Suprapubic skin (tissue), 4 donors: Measurements from ENCODE around the gene MAP6.

Source experiments
- CTCF ChIP-seq, 2 donors: fragments of 200-600 bp in 1 of 2; fragments of 450-650 bp in 1 of 2; sonication (generic) in 1 of 2; IDR thresholded peaks; one replicate each; pipeline ENCODE4 v1.5.1; 2016 to 2019; ENCODE audit warnings: antibody characterized with exemption in 2 of 2, mild to moderate bottlenecking in 1 of 2, moderate library complexity in 1 of 2
- EP300 ChIP-seq: sonication (generic); formaldehyde crosslinking; IDR thresholded peaks from one replicate; pipeline ENCODE4 v1.6.1; 2017; ENCODE audit warnings: antibody characterized with exemption
- POLR2A ChIP-seq, 2 donors: fragments of 450-650 bp; IDR thresholded peaks; one replicate each; pipeline ENCODE4 v1.6.1; 2017; ENCODE audit warnings: antibody characterized with exemption in 2 of 2, mild to moderate bottlenecking in 2 of 2, moderate library complexity in 2 of 2
- POLR2AphosphoS5 ChIP-seq, 3 donors: sonication (generic); formaldehyde crosslinking; IDR thresholded peaks; one replicate each; pipeline ENCODE4 v1.6.1; 2017; ENCODE audit warnings: antibody characterized with exemption in 3 of 3

GRCh38 chr11:75542088-75542438 lies 126.8 kb downstream of the MAP6 start:
- TF ChIP-seq CTCF (IDR thresholded peaks at IDR 0.05) (no peak), POLR2AphosphoS5 (IDR thresholded peaks at IDR 0.05) (no peak), EP300 (no peak), POLR2A (IDR thresholded peaks at IDR 0.05) (no peak)
